Stimulated activated CD4-positive, alpha-beta T cell treated with anti-CD3 and anti-CD28 coated beads, TNF-alpha, amount 100 ng/mL, for 24 hours (primary cell): ENCODE data around the gene JCAD.
"Not testable (repeated sequence)": the region's sequence is repeated elsewhere in the genome, so short reads cannot be mapped to it uniquely, and the experiment has no call there.

ENCODE experiments used
- DNase-seq, 3 experiments: peaks; one replicate each; pipeline ENCODE4 v3.0.0-alpha.2; 2020; ENCODE audit warnings: low read depth in 3 of 3

The JCAD gene

DNA sequence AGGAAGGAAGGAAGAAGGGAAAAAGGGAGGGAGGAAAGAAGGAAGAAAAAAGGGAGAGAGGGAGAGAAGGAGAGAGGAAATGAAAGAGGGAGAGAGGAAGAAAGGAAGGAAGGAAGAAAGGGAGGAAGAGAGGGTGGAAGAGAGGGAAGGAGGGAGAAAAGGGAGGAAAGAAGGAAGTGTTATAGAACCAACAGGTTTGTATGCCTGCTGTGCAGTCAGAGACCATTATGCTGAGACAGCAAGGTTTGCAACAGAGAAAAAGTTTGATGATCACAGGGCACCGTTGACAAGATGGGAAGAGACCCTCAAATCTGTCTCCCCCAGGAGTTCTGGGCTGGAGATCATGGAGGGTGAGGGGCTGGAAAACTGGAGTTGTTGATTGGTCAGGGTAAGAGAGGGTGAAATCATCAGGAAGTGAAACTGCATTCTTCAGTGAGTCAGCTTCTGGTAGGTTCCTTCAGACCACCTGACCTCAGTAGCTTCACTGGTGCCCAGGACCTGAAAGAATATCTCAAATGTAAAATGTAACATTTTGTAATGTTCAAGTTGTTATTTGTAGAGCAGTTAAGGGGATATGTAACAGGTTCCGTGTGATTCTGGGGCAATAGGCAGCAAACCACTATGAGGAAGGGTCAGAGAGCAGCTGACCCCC, 76.3 kb downstream of the JCAD start:
- no peak for DNase-seq

DNA sequence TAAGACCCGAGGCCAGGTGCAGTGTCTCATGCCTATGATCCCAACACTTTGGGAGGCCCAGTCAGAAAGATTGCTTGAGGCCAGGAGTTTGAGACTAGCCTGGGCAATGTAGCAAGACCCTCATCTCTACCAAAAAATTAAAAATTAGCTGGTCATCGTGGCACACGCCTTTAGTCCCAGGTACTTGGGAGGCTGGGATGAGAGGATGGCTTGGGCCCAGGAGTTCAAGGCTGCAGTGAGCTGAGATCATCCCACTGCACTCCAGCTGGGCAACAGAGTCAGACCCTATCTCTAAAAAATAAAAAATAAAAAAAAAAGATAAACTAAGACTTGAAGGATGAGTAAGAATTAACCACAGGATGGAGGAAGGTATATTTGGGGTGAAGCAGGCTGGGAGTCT, 77.9 kb downstream of the JCAD start:
- DNase-seq = no peak

DNA sequence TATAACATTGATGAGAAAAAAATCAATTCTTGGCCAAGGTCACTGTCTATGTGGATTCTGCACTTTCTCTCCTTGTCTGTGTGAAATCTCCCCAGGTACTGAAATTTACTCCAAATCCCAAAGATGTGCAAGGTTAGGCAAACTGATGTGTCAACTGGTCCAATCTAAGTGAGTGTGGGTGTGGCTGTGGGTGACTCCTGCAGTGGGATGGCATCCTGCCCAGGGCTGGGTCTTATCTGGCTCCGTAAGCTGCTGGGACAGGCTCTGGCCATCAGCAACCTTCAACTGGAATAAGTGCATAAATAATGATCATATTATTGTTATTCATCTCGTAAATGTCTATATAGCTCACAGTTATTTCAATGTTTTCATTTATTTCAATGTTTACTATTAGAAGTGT, 79.3 kb downstream of the JCAD start:
- DNase-seq = no peak

DNA sequence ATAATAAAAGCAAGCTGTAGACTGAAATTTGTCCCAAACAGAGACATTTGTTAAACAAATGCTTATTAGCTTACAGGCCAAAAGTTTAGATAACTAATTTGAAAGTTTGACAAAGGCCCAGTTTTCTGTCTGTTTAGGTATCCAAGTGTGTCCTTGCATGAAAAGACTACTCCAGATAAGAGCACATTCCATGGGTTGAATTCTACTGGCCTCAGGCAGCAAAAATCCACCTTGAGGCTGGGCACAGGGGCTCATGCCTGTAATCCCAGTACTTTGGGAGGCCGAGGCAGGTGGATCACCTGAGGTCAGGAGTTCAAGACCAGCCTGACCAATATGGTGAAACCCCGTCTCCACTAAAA, 80.0 kb downstream of the JCAD start:
- not testable (repeated sequence) for DNase-seq

DNA sequence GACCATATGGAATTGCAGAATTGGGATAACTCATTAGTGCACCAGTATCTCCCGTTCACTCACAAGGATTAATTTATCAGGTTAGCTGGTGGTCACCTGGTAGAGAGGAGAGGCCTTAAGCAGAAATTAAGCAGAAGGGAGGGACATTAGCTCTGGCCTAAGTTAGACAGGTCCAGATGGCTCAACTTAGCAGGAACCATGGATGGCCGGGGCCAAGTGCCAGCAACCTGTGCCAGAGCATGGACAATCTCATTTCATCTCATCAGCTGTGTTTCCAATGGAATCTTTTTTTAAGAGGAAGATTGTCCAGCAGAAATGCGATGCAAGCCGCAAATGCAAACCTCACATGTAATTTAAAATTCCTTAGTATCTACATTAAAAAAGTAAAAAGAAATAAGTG, 82.2 kb downstream of the JCAD start:
- no peak for DNase-seq

DNA sequence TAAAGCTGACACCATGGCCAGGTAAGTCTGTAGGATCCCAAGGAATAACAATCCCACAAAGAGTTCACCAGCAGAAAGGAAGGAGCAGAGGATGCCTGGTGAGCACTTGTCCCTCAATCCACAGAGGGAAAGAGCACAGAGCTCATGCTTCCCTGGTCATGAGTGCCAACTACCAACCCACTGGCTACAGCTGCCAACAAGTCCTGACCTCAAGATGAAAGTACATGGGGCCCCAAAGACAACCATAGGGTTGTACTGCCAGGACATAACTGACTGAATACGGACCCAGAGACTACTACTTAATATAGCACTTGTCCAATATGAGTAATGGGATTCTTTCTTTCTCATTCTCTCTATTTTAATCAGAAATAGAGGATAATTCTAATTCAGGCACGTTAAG, 83.3 kb downstream of the JCAD start:
- DNase-seq = no peak

DNA sequence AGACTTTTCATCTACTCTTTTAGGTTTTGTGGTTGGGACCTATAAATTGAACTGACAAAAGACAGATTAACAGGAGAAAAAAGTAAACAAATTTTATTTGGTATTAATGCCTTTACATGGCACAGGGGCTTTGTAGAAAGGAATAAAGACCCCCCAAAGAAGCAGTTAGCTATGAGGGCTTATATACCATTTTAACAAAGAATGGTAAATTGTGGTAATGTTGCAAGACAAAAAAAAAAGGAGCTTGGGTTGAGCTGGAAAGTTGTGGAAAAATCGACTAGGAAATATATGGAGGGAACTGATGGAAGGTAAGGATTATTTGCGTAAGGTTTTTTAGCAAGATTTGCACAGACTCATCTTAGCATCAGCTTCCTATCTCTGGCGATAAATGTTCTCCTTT, 84.6 kb downstream of the JCAD start:
- no peak for DNase-seq

DNA sequence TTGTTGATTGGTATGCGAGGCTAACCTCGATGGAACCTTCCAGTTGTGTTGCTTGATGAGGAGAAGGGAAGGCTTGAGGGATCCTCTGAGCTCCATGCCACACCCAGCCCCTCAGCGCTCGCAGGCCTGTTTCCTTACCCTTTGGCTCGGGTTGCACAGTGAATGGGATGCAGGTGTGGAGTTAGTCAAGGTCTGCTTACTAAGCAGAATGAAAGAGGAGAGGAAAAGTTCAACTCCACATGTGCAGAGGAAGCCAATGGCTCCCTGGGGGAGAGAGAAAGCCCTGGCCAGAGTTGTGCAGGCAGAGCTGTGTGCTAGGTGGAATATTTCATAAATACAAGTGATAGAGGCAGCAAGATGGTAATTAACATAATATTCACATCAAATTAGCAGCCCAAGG, 85.5 kb downstream of the JCAD start:
- no peak for DNase-seq

DNA sequence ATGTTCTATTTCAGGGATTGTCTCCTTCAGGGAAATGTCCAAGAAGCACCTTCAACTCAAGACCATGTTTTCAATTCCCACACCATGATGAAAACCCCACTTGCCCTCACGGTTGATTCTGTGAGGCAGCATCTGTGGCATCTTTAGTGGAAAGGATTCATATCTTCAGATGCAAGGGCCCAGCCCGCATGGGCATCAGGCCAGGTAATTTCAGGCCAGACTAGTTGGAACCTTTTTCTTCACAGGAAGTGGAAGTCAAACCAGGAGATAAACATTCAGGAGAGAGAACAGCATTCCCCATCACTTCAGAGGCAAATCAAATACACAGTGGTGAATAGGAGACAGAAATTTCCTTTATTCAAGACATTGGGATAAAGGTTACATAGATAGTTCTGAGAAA, 88.8 kb downstream of the JCAD start:
- DNase-seq = no peak

DNA sequence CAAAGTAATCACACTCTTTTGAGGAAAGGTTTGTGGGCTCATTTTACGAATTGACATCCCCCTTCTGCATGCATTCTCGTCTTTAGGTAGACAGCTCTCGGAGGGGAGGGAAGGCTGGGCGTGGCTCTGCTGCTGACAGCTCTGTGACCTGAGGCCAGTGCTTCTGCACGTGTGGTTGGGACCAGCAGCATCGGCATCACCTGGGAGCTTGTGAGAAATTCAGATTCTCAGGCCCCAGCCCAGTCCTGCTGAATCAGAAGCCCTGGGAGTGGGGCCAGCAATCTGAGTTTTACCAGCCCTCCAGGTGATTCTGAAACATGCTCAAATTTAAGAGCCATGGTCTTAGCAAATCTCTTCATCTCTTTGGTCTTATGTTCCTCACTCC, 89.4 kb downstream of the JCAD start:
- DNase-seq = no peak

DNA sequence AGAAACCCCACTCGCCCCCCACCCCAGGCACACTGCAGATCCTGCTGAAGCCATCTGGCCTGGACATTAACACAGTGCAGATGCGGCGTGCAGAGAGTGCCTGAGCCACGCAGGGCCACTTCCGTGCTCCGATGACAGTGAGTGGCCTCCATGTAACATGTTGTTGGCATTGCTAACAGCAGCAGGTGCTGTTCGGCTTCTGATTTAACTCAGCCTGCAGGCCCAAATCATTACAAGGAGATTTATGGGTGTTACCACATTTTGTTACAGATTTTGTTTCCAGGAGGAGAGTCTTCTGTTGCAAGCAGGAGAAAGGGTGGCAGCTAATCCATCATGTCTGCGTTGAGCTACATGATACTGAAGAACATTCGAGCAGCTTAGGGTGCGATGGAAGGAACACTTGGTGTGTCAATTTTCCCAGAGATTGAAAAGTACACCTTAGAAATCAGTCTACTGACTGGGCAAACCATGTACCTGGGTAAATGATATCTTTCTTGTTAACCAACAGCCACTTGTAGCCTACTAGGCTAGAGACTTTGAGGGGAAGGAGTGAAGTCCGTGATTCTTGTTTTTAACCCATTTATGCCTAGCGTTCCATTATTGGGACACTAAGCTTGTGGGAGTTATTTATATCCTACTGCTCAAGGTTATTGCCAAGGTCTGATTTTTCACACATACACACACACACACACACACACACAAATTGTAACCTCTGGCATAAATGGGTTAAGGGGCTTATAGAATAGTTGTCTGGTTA, 90.0 kb downstream of the JCAD start:
- DNase-seq = no peak

DNA sequence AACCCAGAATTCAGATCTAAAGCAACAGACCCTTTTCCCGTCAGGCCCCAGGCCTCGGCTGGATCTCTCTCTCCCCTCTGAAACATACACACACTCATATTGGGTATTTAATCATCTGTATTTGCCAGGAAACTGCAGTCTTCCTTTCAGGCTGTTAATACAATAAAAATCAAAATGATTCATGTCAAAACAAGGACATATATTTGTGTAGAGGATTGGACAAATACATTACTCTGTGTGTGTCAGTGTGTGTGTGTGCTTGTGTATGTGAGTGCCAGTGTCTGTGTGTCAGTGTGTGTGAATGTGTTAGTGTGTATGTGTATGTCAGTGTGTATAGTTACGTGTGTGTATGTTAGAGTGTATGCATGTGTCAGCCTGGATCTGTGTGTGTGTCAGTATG, 90.8 kb downstream of the JCAD start:
- no peak for DNase-seq

DNA sequence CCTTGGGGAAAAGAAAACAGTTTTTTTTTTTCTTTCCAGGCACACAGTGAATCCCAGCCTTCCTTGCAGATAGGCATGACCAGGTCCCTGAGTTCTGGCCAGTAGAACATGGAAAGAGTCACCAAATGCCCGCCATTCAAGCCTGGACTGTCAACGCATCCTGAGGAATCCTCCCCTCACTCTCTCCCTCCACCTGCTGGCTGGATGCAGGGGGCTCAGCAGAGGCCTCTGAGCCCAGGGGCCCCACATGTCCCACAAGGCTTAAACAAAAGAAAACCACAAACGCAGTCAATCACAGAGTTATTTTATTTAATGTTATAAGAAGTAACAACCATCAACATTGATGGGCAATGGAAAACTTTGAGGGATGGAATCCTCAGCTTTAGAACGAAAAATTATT, 93.1 kb downstream of the JCAD start:
- DNase-seq = no peak
